Measurements from ENCODE around the gene PSPH. TPM values are rescaled to one million over a fixed set of nuclear protein-coding genes. Genes with fewer than 3 reads are reported as not detected.

The PSPH gene
- total RNA-seq, 1 experiment from 2014 or later, result 39.9 TPM

DNA sequence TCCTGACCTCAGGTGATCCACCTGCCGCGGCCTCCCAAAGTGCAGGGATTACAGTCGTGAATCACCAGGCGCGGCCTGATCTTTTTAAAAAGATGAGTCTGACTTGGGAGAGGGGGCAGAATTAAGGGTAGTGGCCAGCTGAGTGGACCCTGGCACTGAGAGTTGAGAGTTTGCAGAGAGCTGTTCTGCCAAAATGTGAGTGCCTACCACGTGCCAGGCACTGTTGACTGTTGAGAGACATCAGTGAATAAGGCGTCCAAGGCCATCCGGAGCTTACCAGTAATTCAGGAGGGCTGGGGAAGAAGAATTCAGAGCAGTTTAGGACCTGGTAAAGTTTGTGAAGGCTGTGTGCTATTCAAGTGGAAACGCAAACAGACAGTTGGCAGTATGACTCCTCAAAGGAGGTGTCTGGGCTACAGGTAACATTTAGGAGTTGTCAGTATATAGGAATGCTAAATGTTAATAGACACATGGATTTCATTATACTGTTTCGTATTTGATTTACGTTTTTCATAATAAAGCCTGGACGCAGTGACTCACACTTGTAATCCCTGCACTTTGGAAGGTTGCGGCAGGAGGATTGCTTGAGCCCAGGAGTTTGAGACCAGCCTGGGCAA lies 85.3 kb downstream of the PSPH start:
- BruUV-seq (replicated peaks), result TSS peak; percentile 60
- Mint-ChIP-seq H3K36me3 (ENCODE audit: insufficient read depth, unreplicated experiment) (peaks cover 15% of the 10 kb centered on the region), H3K4me1 (ENCODE audit: low read depth, unreplicated experiment) (no peaks in the 10 kb centered on the region), H3K9me3 (ENCODE audit: low read depth, unreplicated experiment) (no peaks in the 10 kb centered on the region), H3K27me3 (ENCODE audit: unreplicated experiment) (no peaks in the 10 kb centered on the region), H3K27ac (ENCODE audit: unreplicated experiment) (no peak overlapping the region), H3K4me3 (ENCODE audit: low read depth, unreplicated experiment) (peak overlapping the region; percentile 76)
- CTCF ChIA-PET, result interaction anchor here (0.6 to 1.1 kb wide), 2 partner anchors 34 to 335 kb away, joined by 4 to 5 read pairs; no protein-coding TSS in a partner anchor
- no peak for TF ChIP-seq CTCF (IDR thresholded peaks at IDR 0.05; ENCODE audit: unreplicated experiment)
- no peak for DNase-seq
- intact Hi-C loops (cut with micrococcal nuclease; ENCODE audit: unreplicated experiment), result no loop called here

- H3K36me3 Mint-ChIP-seq (ENCODE audit: insufficient read depth, unreplicated experiment), result peaks cover 13% of the 10 kb centered on the region
- no peak for TF ChIP-seq CTCF (IDR thresholded peaks at IDR 0.05; ENCODE audit: unreplicated experiment)
- no TSS peak for BruUV-seq (replicated peaks)
- peak overlapping the region; percentile 5 for H3K27ac Mint-ChIP-seq (ENCODE audit: unreplicated experiment)
- H3K4me3 Mint-ChIP-seq (ENCODE audit: low read depth, unreplicated experiment), result peak overlapping the region; percentile 76
- CTCF ChIA-PET, result interaction anchor here (0.5 kb wide), 1 partner anchor 62 kb away, joined by 4 read pairs; no protein-coding TSS in a partner anchor
- no peaks in the 10 kb centered on the region for H3K27me3 Mint-ChIP-seq (ENCODE audit: unreplicated experiment)
- no peaks in the 10 kb centered on the region for H3K9me3 Mint-ChIP-seq (ENCODE audit: low read depth, unreplicated experiment)
- intact Hi-C loops (cut with micrococcal nuclease; ENCODE audit: unreplicated experiment), result no loop called here
- H3K4me1 Mint-ChIP-seq (ENCODE audit: low read depth, unreplicated experiment), result no peaks in the 10 kb centered on the region
- no peak for DNase-seq
Observed at GRCh38 chr7:55965100-55965470, 86.2 kb downstream of the PSPH start.

DNA sequence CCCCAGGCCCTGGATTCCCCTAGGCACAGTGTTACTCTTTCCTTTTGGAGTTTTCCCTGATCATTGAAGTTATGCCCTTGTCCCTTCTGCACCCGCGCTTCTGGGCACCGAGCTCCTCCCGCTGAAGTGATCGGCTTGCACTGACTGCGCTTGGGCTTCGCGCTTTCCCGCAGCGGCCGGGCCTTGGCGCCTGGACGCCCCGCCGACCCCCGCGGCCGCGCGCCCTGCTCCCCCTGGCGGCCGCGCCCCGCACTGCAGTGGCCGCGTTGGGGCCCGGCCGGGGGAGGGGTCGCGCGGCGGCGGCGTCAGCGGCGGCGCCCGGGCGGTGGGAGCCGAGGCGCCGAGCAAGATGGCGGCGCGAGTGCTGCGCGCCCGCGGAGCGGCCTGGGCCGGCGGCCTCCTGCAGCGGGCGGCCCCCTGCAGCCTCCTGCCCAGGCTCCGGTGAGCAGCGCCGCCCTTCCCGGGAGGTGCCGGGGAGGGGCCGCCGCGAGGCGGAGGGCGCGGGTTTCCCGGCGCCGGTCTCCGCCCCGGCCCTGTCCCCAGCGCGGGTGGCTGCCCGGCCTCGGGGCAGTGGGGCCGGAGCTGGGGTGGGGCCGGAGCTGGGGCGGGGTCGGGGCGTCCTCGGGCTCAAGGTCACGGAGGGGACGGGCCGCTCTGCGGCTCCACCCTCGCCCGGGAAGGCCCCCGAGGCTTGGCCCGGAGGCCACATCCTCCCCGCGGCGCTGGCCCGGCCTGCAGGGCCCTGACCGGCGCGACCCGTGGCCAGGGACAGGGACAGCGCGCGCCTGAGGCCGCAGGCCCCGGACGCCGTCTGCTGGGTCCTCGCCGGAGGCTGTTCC lies 86.8 kb downstream of the PSPH start, which contains the start of gene NIPSNAP2:
NIPSNAP2 (plus strand) TSS at position 325 of the 839 bp plus-strand sequence; CDS start at position 350, 25 bp downstream.
- Mint-ChIP-seq H3K27ac (ENCODE audit: unreplicated experiment) (peak within 1 kb of the TSS; percentile 5), H3K4me1 (ENCODE audit: low read depth, unreplicated experiment) (no peaks in the 10 kb centered on the region), H3K27me3 (ENCODE audit: unreplicated experiment) (no peaks in the 10 kb centered on the region), H3K9me3 (ENCODE audit: low read depth, unreplicated experiment) (no peaks in the 10 kb centered on the region), H3K36me3 (ENCODE audit: insufficient read depth, unreplicated experiment) (peaks cover 9% of the 10 kb centered on the region), H3K4me3 (ENCODE audit: low read depth, unreplicated experiment) (peak within 1 kb of the TSS; percentile 76)
- intact Hi-C loops (cut with micrococcal nuclease; ENCODE audit: unreplicated experiment), result loop anchor here (1.0 kb wide), 1 partner anchor 323 kb away; no protein-coding TSS in a partner anchor
- TF ChIP-seq CTCF (IDR thresholded peaks at IDR 0.05; ENCODE audit: unreplicated experiment), result peak; percentile 70
- BruUV-seq (replicated peaks), result no TSS peak
- CTCF ChIA-PET, result interaction anchor here (0.5 to 0.8 kb wide), 4 partner anchors 63 to 323 kb away, joined by 3 to 6 read pairs (median 4); no protein-coding TSS in a partner anchor
- DNase-seq, result peak; percentile 87

DNA sequence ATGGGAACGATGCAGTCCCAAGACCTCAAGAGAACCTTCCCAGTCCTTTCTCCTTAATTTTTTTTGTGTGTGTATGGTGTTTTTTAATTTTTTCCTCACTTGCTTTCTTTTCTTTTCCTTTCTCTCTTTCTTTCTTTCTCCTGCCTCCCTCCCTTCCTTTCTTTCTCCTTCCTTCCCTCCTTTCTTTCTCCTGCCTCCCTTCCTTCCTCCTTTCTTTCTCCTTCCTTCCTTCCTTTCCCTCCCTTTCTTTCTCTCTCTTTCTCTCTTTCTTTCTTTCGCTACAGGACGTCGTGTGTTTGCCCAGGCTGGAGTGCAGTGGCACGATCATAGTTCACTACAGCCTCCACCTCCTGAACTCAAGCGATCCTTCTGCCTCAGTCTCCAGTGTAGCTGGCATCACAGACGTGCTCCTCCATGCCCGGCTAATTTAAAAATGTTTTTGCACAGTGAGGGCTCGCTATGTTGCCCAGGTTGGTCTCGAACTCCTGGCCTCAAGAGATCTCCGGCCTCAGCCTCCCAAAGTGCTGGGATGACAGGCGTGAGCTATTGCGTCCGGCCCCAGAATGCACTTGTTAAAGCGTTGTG lies 87.6 kb downstream of the PSPH start:
- no peaks in the 10 kb centered on the region for H3K9me3 Mint-ChIP-seq (ENCODE audit: low read depth, unreplicated experiment)
- peak overlapping the region; percentile 59 for H3K4me3 Mint-ChIP-seq (ENCODE audit: low read depth, unreplicated experiment)
- CTCF ChIA-PET, result interaction anchor here (0.6 to 0.8 kb wide), 3 partner anchors 70 to 322 kb away, joined by 3 to 6 read pairs (median 3); no protein-coding TSS in a partner anchor
- TF ChIP-seq CTCF (IDR thresholded peaks at IDR 0.05; ENCODE audit: unreplicated experiment), result no peak
- no peak overlapping the region for H3K27ac Mint-ChIP-seq (ENCODE audit: unreplicated experiment)
- no peak for DNase-seq
- peaks cover 5% of the 10 kb centered on the region for H3K36me3 Mint-ChIP-seq (ENCODE audit: insufficient read depth, unreplicated experiment)
- no peaks in the 10 kb centered on the region for H3K27me3 Mint-ChIP-seq (ENCODE audit: unreplicated experiment)
- no TSS peak for BruUV-seq (replicated peaks)
- intact Hi-C loops (cut with micrococcal nuclease; ENCODE audit: unreplicated experiment), result loop anchor here (1.0 kb wide), 1 partner anchor 322 kb away; no protein-coding TSS in a partner anchor
- H3K4me1 Mint-ChIP-seq (ENCODE audit: low read depth, unreplicated experiment), result no peaks in the 10 kb centered on the region

Data from Calu3 (cell line).